Stimulated activated CD8-positive, alpha-beta memory T cell treated with anti-CD3 and anti-CD28 coated beads, Interleukin-15, amount 100 ng/mL, for 24 hours (primary cell): Measurements from ENCODE around the gene GALNT15.

Source experiments
- DNase-seq: peaks from one replicate; pipeline ENCODE4 v3.0.0-alpha.2; 2020; ENCODE audit warnings: low read depth

Gene GALNT15

GRCh38 chr3:16253601-16254000 is 79.1 kb downstream of the GALNT15 start:
- no peak for DNase-seq

- no peak for DNase-seq
Measured at GRCh38 chr3:16254916-16255315, 80.4 kb downstream of the GALNT15 start.

- DNase-seq: no peak
Measured at GRCh38 chr3:16255326-16255725, 80.8 kb downstream of the GALNT15 start.

- DNase-seq: no peak
Measured at GRCh38 chr3:16255726-16256125, 81.2 kb downstream of the GALNT15 start.

GRCh38 chr3:16257309-16257708 is 82.8 kb downstream of the GALNT15 start:
- no peak for DNase-seq

GRCh38 chr3:16258177-16258576 is 83.7 kb downstream of the GALNT15 start:
- no peak for DNase-seq

- DNase-seq: no peak
Measured at GRCh38 chr3:16258866-16259265, 84.4 kb downstream of the GALNT15 start.

GRCh38 chr3:16260046-16260445 is 85.6 kb downstream of the GALNT15 start:
- no peak for DNase-seq

- DNase-seq: no peak
Measured at GRCh38 chr3:16262174-16262573, 87.7 kb downstream of the GALNT15 start.

GRCh38 chr3:16264174-16264707 is 89.8 kb downstream of the GALNT15 start:
- DNase-seq: no peak

- peak; percentile 99 for DNase-seq
Measured at GRCh38 chr3:16264708-16265454, 90.4 kb downstream of the GALNT15 start, which contains the start of the genes DPH3 and OXNAD1. DPH3 (minus strand) TSS chr3:16264943; CDS start chr3:16264876, 67 bp downstream. OXNAD1 (plus strand) TSS chr3:16265212; CDS start chr3:16270953, 5,741 bp downstream.

- DNase-seq: no peak
Measured at GRCh38 chr3:16265455-16265786, 90.9 kb downstream of the GALNT15 start.

- DNase-seq: no peak
Measured at GRCh38 chr3:16266714-16267113, 92.2 kb downstream of the GALNT15 start.

- DNase-seq: no peak
Measured at GRCh38 chr3:16270855-16271254, 96.4 kb downstream of the GALNT15 start.

- DNase-seq: no peak
Measured at GRCh38 chr3:16272588-16272987, 98.1 kb downstream of the GALNT15 start.

GRCh38 chr3:16273867-16274266 is 99.4 kb downstream of the GALNT15 start:
- no peak for DNase-seq

- no peak for DNase-seq
Measured at GRCh38 chr3:16277471-16277870, 103.0 kb downstream of the GALNT15 start.

- DNase-seq: no peak
Measured at GRCh38 chr3:16279010-16279801, 104.7 kb downstream of the GALNT15 start.

GRCh38 chr3:16280671-16281070 is 106.2 kb downstream of the GALNT15 start:
- DNase-seq: no peak
